Fibroblast of peridontal ligament (primary cell): ENCODE data around the gene LRIG1.
"Not testable (repeated sequence)": the region's sequence is repeated elsewhere in the genome, so short reads cannot be mapped to it uniquely, and the experiment has no call there.

Experiments used
- DNase-seq: peaks from one replicate; pipeline ENCODE4 v3.0.0-alpha.2; 2010; ENCODE audit errors: extremely low read depth

The LRIG1 gene

DNA sequence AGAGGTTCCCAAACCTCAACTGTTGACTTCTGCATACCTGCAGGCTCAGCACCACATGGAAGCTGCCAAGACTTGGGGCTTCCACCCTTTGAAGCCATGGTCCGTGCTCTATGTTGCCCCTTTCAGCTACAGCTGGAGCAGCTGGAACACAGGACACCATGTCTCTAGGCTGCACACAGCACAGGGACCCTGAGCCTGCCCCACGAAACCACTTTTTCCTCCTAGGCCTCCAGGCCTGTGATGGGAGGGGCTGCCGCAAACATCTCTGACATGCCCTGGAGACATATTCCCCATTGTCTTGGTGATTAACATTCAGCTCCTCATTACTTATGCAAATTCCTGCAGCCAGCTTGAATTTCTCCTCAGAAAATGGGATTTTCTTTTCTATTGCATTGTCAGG lies 78.9 kb downstream of the LRIG1 start:
- DNase-seq: not testable (repeated sequence)

DNA sequence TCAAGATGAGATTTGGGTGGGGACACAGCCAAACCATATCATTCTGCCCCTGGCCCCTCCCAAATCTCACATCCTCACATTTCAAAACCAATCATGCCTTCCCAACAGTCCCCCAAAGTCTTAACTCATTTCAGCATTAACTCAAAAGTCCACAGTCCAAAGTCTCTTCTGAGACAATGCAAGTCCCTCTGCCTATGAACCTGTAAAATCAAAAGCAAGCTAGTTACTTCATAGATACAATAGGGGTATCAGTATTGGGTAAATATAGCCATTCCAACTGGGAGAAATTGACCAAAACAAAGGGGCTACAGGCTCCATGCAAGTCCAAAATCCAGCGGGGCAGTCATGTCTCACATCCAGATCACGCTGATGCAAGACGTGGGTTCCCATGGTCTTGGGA lies 79.7 kb downstream of the LRIG1 start:
- not testable (repeated sequence) for DNase-seq

DNA sequence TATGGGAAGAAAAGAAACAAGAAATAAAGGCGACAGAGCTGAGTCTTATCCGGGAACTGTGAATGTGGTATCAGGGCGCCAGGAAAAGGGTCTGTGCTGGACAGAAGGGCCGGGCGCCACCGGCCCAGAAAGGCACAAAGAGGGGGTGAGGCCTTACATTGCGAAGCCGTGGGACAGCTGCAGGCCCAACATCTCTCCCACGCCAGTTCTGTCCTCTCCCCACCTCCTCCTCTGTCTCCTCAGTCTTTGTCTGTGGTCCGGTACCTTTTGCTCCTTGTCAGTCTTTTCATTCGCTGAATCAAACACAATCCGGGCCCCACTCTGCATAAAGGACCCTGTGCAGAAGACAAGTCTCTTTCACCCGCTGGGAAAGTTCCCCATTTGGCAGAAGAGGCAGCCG lies 81.8 kb downstream of the LRIG1 start:
- DNase-seq: no peak

DNA sequence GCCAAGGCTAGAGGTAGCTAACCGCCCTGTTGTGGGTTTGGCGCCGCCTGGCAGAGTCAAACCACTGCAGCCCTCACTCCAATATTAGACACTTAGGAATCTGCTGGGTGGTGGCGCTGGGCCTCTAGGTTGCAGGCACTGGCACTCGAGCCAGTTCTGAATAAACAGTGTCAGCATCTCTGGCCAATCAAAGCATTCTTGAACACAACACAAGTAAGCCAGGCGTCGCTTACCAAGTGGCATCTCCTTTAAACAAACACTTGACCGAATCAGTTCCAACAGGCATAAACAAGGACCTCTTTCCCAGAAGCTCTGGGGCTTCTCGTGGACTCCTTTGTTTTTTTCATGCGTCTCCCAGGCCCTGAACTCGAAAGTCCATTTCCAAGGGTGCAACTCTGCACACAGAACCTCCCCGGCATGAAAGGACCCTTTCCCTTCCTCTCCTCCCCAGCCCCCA lies 82.3 kb downstream of the LRIG1 start:
- no peak for DNase-seq

DNA sequence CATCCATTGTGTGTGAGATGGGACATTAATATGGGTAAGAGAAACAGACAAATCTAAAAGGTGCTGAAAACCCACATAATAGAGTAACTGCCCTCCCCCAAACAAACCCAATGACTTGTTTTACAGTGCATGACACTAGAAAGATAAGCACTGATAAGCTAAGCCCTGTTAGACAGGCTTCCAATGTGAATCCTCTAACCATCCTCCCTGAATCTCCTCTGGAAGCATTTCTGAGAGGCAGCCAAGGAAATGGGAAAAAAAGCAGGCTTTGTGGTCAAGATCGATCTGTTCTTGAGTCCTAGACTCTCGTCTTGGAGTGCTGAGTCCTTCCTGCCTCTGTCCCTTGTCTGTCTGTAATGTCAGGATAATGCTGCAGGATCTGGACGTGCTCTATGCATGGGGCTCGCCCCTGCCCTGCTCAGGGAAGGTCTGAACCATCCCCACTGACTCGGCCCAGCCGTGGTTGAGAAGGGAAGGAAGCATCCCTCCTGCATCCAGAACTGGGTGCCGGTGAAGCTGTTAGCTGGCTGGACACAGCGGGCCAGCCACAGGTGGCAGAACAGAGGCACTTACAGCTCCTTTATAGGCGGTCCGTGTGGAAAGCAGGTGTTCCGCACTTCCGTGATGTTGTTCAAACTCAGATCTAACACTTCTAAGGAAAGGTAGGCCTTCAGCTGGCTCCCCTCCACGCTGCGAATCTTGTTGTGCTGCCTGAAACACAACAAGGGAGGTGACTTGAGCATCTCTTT lies 84.1 kb downstream of the LRIG1 start:
- DNase-seq: no peak

DNA sequence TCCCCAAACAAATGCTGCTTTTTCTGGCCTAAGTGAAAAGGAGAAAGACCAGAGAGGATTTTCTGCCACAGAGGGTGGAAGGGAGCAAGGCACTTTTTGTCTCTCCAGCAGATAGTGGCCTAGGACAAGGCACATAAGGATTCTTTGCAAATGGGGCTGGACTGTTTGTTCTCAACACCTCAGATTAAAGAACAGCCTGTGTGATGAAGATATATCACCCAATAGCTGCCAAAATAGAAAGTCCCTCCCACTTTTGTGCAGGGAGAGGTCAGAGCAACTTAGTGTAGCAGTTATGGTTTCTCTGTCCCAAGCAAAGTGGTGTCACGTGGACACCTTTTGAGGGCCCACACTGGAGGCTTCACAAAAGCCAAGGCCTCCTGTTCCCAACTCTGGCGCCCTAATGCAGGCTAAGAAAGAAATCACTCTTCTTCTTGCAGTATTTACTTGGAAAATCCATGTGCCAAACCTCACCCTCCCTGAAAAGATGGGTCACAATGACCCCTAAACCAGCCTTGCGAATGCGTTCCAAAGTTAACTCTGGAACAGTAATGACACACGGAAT lies 84.9 kb downstream of the LRIG1 start:
- DNase-seq: no peak

DNA sequence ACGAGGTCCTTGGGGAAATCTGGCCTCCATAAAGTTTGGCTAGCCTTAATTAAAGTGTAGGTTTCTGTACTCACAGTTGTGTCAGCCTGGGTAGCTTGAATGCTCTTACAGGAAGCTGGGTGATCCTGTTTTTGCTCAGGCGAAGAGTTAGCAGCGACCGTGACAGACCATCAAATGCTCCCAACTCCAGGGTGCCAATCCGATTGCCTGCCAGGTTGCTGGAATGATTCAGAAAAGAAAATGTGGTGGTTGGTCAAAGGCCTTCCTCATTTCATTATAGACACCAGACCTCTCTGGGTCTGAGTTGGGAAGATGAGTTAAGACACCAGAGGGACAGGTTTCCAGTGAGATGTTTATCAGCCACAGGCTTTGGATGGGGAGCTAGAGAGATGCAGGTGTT lies 86.0 kb downstream of the LRIG1 start:
- DNase-seq: no peak

DNA sequence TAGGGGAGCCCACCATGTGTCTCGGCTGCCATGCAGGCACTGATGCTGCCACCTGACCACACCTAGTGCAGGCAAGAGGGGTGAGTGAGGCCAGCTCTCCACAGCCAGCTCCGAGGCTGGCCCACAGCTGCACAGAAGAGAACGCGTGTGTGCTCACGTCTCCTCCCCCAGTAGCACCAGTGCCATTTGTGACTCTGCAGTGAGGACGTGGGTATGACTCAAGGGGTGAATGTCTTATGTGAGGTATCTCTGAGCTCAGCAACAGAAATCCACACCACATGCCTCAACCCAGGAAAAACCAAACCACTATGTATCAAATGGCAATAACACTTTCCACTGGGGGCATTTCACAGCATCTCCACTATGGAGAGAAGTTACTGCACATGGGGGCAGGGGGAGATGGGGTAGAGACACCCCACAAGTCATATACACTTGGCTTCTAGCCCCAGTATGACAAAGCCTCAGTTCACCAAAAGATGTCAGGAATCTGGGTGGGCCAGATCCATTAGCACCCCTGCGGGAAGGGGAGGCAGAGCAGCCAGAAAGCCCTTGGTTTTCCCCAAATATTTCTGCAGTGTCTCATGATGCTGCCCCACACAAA lies 87.6 kb downstream of the LRIG1 start:
- DNase-seq: peak; percentile 96

DNA sequence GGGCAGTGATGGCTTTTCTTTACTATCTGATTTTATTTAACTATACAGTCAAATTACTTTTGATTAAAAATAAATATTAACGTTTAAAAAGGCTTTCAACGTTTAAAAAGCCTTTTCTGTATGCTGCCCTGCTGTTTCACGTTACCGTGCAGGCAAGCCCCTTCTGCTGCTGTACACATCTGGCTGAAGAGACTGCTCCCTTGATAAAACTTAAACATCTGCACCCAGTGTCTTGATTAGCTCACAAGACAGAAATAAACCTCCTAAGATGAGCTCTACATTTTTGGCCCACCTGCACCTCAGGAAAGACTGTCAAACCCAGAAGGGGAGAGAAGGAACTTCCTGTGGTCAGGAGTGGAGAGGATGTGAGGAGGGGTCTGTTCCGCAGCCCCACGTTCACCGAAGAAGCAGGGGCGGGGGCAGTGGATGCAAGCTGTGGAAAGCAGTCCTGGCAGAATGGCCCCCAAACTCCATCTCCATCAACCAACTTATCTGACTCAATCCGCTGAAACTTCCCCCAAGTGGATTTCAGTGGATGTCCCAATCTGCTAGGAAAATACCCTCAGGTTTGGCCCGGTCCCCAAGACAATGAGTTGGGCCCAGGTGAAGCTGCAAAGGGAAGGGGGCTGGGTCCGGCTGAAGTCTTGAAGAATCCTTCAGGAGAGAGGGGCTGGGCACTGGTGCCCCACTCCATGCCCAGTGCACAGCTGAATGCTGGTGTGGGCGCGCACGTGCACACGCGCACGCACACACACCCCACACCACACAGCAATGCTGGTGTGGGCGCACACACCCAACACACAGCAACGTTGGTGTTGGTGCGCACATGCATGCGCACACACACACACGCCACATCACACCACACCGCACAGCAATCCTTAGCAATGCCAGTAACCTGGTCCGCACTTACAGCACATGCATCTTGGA lies 88.6 kb downstream of the LRIG1 start:
- no peak for DNase-seq

DNA sequence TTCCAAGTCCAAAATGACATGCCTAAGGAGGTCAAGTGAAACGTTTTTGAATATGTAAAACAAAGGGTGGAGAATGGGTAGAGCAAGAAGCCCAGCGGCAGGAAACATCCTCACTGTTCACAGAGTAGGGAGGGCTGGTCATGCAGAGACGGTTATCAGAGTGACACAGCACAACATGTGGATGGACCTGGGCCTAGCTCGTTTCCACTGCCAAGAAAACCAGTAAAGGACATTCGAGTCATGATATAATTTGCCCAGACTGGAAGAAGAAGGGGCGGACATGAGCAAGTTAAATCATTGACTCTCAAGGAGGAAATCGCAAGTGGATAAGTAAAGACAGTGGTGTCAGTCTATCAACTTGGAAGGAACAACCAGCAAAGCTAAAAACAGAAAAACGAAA lies 89.3 kb downstream of the LRIG1 start:
- DNase-seq: no peak

DNA sequence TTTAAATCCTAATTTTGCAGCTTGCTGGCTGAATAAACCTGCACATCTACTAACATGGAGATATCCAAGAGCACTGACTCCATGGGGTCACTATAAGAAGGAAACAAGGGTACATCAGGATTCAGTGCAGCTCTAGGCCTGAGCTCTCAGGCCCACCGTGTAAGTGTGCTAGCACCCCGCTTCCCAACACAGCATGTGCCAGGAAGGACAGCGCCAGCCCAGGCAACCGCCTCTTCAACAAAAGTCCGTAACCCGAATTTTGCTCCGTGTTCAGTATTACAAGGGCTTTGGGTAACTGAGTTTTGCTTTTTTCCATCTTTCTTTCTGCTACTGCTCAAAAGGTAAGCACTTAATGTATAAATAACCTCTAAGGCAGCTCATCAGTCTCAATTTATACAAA lies 89.8 kb downstream of the LRIG1 start:
- DNase-seq: no peak

DNA sequence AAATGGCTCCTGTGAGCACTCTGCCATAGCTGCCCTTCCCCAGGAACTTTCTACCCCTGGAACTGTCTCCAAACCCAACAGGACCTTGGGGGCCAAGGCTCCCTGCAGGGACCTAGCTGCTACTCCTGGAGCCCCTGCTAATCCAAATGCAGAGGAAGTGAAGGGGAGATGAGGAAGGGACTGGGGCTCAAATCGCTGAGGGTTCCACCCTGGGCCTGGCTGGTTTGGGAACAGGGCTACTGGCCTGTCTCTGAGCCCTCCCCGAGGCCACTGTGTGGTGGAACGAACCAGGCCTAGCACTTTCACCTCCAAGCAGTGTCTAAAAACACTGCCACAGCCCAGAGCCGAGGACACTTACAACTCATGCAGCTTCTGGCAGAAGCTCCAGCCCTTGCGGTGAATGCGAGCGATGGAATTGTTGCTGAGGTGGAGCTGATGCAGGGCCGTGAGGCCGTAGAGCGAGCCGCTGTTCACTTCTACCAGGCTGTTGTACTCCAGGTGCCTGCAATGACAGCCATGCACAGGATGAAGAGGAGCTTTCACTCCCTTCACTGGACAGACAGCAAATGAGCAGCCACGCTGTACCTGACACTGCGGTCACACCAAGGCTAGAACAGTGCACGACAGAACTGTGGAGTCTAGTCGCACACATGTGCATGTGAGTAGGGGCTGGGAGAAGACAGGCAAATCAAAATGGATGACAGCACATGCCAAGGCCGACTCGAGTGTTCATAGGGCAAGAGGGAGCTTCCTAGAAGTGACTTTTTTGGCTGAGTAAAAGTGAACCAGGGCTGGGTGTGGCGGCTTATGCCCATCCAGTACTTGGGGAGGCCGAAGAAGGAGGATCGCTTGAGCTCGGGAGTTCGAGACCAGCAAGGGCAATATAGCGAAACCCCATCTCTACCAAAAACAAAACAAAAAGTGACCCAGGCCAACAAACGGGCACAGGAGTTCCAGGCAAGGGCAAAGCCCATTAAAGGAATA lies 90.8 kb downstream of the LRIG1 start:
- DNase-seq: no peak

DNA sequence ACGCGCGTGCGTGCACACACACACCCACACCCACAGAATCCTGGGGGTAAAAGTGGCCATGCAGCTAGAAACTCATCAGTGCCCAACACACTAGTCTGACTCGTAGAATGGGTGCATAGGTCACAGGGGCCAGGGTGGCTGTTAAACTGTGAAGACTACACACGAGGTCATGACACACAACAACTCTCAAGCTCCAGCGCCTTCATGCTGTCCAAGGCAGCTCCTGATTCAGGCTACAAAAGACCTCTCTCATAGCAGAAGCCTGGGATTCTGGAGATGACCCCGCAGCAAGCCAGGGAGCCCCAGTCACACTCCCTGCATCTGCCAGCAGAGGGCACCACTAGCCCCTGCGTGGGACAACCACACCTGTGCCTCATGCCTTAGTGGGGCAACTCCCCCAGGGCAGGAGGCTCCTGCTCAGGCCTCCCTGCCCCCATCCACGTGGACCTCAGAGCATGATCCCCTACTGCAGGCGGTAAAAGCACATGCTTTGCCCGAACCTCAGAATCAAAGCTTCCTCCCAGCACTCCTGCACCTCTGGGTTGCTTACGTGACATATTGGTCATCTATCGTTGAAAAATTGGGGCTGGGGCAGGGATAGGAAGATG lies 93.1 kb downstream of the LRIG1 start:
- peak; percentile 47 for DNase-seq

DNA sequence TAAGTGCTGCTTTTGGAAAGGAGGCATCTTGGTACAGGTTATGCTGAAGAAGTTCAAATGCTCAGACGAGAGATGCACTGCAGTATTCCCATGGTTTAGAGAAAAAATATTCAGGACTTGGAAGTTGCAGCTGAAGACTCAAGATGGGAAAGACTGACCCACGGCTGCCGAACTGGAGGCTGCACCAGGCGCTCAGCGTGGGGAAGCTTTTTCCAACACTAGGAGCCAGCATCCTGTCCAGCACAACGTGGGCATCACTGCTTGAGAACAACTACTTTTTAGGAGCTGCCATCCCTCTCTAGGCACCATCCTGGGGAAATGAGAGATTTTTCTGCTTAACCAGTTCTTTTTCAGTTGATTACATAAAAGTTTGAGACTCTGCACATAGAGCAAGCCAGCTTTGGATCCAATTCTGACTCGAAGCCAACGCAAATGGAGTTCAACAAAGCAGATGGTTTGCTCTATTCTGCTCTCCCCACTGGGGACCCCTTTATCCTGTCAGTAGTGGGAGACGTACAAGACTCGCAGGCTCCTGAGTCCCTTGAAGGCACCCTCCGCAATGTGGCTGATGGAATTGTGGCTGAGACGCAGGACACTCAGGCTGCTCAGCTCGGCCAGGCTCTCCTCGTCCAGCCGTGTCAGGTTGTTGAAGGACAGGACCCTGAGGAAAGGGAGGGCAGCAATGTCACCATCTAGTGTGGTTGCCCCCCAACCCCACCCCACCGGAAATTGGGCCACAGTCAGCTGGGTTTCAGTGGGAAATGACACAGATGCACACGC lies 93.8 kb downstream of the LRIG1 start:
- DNase-seq: no peak

DNA sequence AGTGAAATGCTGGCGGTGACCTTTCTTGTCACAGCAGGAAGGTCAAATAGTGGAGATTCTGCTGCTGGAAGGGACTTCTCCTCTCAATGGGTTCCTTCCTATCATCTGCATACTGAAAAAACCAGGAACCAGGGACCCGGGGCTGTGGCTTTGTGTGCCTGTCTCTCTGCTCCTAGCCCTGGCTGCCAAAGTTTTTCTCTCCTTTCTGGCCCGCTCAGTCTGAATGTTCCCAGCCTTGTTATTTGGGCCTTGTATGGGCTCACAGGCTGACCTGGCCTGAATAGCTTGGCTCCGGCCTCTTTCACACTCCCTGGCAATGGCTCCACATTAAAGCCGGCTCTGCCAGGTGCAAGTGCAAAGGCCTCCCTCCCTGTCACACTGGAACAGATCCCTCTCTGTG lies 94.7 kb downstream of the LRIG1 start:
- DNase-seq: no peak

DNA sequence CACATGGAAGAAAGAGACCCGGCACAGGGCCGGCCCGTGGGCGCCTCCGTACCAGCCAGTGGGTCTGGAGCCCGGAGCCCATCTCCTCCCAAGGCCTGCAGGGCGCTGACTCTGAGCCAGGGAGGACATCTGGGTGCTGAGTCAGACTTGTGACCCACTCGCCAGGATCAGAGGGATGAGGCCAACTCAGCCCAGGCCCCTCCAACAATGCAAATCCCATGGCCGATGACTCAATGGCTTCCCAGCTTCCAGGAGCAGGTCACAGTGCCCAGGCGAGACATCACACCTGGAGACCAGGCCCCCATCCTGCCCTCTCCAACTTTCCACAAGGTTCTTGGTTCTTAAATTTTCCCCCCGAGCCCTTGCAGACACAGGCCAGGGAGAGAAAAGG lies 95.1 kb downstream of the LRIG1 start:
- DNase-seq: peak; percentile 65

DNA sequence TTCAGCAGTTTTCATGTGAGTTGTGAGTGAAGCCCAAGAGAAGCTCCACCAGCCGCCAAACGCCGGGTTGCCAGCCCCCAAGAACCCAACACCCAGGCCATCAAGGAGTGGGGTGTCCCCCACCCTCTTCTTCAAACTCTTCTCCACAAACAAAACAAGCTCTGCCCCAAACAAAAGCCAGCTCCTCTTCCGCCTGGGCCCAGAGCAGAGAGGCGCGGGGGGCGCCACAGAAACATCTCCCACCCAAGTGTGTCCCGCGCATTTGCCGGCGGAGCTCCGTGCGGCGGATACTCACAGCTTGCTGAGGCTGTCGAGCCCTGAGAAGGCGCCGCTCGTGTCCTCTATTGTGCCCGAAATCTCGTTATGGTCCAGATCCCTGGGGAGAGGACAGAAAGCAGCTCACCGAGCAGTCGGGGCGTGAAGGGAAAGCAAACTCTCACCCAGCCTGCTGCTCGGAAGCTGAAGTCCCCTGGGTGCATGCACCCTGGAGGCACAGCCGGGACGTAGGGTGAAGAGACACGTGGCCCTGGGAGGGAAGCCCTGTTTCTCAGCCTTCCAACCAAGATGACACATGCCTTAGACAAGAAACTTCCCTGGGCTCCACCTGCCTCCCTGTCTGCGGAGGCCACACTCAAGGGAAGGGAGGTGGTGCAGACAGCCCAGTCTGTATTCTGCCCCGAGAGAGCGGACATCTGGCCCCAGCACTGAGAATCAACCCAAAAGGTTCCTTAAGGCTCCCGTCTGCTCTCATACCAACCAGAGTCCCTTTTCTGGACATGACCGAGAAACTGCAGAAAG lies 95.7 kb downstream of the LRIG1 start:
- DNase-seq: no peak

DNA sequence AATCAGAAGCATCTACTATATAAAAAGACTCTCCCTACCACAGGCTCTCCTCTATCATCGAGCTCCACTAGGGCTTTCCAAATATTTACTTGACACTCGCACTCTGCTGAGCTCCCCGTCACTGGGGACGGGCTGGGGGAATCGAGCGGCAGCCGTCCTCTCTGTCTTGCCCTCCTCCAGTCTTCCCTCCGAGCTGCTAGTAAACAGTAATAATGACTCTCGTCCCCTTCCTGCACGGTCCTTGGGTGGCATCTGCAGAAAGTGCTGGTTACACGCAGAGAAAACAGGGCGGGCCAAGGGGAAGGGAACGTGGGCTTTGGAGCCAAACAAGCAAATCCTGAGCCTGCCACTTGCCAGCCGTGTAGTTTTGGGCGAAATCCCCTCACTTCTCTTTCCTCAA lies 96.6 kb downstream of the LRIG1 start:
- DNase-seq: no peak
